GM18909 (cell line): ENCODE data around the gene RAD51B.

Experiments
- ATAC-seq: cut with Tn5 transposase; IDR thresholded peaks from one replicate; pipeline ENCODE4 v1.9.1; 2021; ENCODE audit warnings: mild to moderate bottlenecking; ENCODE audit not compliant: unreplicated experiment, poor library complexity

RAD51B gene

GRCh38 chr14:68637106-68638021, 817.8 kb downstream of the RAD51B start:
- no peak for ATAC-seq

- no peak for ATAC-seq
Measured at GRCh38 chr14:68638141-68638999, 818.8 kb downstream of the RAD51B start.

GRCh38 chr14:68639000-68639757, 819.6 kb downstream of the RAD51B start:
- no peak for ATAC-seq

GRCh38 chr14:68639758-68640574, 820.4 kb downstream of the RAD51B start:
- no peak for ATAC-seq

GRCh38 chr14:68643673-68644072, 824.1 kb downstream of the RAD51B start:
- no peak for ATAC-seq

- ATAC-seq: no peak
Measured at GRCh38 chr14:68644101-68644500, 824.5 kb downstream of the RAD51B start.

GRCh38 chr14:68645371-68645770, 825.8 kb downstream of the RAD51B start:
- ATAC-seq: no peak

GRCh38 chr14:68649476-68650189, 830.1 kb downstream of the RAD51B start:
- ATAC-seq: no peak

- ATAC-seq: no peak
Measured at GRCh38 chr14:68650404-68650994, 830.9 kb downstream of the RAD51B start.

- ATAC-seq: no peak
Measured at GRCh38 chr14:68651075-68651474, 831.5 kb downstream of the RAD51B start.

- no peak for ATAC-seq
Measured at GRCh38 chr14:68651652-68652432, 832.3 kb downstream of the RAD51B start.

GRCh38 chr14:68652433-68652690, 832.8 kb downstream of the RAD51B start:
- ATAC-seq: no peak

- ATAC-seq: no peak
Measured at GRCh38 chr14:68653108-68653507, 833.5 kb downstream of the RAD51B start.

GRCh38 chr14:68653804-68654203, 834.2 kb downstream of the RAD51B start:
- ATAC-seq: no peak

GRCh38 chr14:68654471-68654941, 834.9 kb downstream of the RAD51B start:
- no peak for ATAC-seq

GRCh38 chr14:68655021-68655831, 835.6 kb downstream of the RAD51B start:
- ATAC-seq: no peak

- ATAC-seq: no peak
Measured at GRCh38 chr14:68655911-68656316, 836.3 kb downstream of the RAD51B start.
